Right renal cortex interstitium (tissue), 3 donors: ENCODE measurements around the gene PPP6R3. TPM values are rescaled to one million over a fixed set of nuclear protein-coding genes. Genes with fewer than 3 reads are reported as not detected.
"Not testable (repeated sequence)": the region's sequence is repeated elsewhere in the genome, so short reads cannot be mapped to it uniquely, and the experiment has no call there.

Experiments
- DNase-seq, 3 donors: peaks; one replicate each; pipeline ENCODE4 v3.0.0-alpha.2; 2013; ENCODE audit warnings: low read depth in 3 of 3, low spot score in 2 of 3
- polyA plus RNA-seq, 3 donors: library from polyadenylated mRNA; unstranded; fragments of 120-200 nt; gene quantifications; one replicate each; pipeline ENCODE4 v1.2.1, GENCODE V29; 2013; ENCODE audit not compliant: insufficient read length in 3 of 3

PPP6R3 gene
- polyA plus RNA-seq, result 10 to 100 TPM; 95.8 to 99.3 (median 98.1) TPM

GRCh38 chr11:68460741-68461574 lies at the start of gene PPP6R3:
TSS of gene PPP6R3 (plus strand) at chr11:68460752. CDS start at chr11:68537665, 76,913 bp downstream.
- DNase-seq, result peak in 1 of 3 donors; percentile 39

DNA sequence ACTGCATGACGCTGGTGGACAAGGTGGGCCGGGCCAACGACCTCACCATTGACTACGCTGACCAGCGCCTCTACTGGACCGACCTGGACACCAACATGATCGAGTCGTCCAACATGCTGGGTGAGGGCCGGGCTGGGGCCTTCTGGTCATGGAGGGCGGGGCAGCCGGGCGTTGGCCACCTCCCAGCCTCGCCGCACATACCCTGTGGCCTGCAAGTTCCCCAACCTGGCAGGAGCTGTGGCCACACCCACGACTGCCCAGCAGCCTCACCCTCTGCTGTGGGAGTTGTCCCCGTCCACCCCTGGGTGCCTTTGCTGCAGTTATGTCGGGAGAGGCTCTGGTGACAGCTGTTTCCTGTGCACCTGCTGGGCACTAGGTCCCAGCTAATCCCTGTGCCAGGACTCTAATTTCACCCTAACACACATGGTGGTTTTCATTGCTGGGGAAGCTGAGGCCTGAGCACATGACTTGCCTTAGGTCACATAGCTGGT lies 49.0 kb upstream of the PPP6R3 start:
- no peak for DNase-seq

DNA sequence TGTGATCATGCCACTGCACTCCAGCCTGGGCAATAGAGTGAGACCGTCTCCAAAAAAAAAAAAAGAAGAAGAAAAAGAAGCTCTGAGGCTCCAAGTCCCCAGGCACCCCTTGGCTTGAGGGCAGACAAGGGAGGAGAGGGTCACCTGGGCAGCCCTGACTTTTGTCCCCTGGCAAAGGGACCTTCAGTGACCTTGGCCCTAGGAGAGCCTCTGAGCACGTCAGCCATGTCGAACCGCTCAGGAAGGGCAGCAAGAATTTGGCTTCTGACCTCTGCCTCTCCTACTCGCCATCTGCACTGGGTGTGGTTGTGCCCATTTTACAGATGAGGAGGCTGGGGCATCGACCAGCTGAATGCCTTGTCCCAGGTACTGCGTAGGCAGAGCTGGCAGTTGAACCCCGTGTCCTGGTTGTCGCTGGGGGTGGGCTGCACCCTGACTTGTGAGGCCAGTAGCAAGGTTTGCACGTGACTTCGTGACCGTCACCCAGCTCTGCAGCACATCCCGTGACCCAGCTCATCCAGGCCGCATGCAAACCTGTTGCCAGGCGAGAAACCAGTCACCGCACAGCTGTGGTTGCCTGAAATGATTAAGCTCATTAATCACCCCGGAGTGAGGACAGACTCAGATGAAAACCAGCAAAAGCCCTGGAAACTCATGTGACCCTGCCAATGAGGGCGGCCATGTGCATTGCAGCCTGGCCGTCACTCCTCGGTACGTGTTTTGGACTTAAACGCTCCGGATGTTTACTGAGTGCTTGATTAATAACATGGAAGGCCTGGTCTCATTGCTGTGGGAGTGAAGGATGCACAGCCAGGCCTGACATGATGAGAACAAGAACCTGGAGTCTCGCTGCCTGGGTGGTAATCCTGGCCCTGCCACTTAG lies 47.7 kb upstream of the PPP6R3 start:
- DNase-seq, result no peak

- no peak for DNase-seq
Measured at GRCh38 chr11:68413591-68413999, 47.0 kb upstream of the PPP6R3 start.

- DNase-seq, result no peak
Measured at GRCh38 chr11:68414496-68415221, 45.9 kb upstream of the PPP6R3 start.

GRCh38 chr11:68416070-68416578 lies 44.4 kb upstream of the PPP6R3 start:
- no peak for DNase-seq

- no peak for DNase-seq
Measured at GRCh38 chr11:68418648-68419047, 41.9 kb upstream of the PPP6R3 start.

DNA sequence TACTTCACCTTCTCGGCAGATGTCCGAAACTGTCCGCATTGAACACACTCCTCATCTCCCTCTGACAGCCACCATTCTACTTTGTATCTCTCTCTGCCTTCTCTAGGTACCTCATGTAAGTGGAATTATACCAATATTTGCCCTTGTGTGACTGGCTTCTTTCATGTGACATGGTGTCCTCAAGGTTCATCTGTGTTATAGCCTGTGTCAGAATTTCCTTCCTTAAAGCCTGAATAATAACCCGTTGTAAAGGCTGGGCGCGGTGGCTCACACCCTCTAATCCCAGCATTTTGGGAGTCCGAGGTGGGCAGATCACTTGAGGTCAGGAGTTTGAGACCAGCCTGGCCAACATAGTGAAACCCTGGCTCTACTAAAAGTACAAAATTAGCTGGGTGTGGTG lies 40.4 kb upstream of the PPP6R3 start:
- no peak for DNase-seq

DNA sequence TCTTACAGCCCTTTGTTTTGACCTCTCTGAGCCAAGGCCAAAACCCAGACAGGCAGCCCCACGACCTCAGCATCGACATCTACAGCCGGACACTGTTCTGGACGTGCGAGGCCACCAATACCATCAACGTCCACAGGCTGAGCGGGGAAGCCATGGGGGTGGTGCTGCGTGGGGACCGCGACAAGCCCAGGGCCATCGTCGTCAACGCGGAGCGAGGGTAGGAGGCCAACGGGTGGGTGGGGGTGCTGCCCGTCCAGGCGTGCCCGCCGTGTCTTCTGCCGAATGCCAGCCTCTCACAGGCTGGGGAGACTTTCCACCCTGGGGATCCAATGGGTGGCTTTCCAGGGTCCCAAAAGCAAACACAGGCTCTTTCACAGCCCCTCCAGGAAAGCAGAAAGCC lies 37.1 kb upstream of the PPP6R3 start:
- DNase-seq, result no peak

DNA sequence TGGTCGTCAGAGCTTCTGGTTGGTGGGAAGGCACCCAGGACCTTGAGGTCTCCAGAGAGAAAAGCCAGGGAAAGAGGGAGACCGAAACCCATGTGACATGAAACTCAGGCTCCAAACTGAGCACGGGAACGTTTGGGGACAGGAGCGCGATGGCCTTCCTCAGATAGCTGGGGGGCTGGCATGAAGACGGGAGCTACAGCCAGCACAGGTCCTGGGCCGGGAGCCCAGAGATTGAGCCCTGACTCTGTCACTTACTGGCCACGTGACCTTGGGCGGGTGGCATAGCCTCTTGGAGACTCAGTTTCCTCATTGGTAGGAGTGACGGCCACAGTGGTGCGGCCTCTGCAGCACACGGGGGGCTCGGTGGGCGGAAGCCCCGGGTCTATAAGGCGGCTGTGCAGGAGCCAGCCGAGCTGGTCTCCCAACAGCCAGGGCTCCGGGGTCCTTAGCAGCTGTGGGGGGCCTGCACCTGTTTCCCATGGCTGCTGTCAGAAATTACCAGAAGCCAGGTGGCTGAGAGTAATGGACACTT lies 36.4 kb upstream of the PPP6R3 start:
- DNase-seq, result no peak

GRCh38 chr11:68424981-68425865 lies 35.3 kb upstream of the PPP6R3 start:
- no peak for DNase-seq

GRCh38 chr11:68425866-68426380 lies 34.6 kb upstream of the PPP6R3 start:
- no peak for DNase-seq

DNA sequence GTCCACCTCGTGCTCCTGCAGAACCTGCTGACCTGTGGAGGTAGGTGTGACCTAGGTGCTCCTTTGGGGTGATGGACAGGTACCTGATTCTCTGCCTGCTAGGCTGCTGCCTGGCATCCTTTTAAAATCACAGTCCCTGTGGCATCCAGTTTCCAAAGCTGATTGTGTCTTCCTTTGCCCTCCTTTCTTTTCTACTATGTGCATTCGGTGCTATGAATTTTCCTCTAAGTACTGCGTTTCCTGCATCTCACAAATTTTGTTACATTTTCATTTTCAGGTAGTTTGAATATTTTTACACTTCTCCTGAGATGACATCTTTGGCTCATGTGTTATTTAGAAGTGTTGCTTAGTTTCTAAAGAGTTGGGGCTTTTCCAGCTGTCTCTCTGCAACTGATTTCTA lies 30.9 kb upstream of the PPP6R3 start:
- DNase-seq, result no peak

DNA sequence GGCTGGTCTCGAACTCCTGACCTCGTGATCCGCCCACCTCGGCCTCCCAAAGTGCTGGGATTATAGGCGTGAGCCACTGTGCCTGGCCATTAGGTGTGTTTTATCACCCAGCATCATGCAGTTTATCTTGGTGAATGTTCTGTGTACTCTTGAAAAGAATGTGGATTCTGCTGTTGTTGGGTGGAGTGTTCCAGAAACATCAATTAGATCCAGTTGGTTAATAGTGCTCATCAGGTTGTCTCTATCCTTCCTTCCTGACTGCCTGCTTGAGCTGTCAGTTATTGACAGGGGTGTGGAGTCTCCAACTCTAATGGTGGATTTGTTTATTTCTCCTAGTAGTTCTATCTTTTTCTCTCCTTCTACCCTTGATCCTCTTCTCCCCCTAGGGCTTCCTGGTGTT lies 30.2 kb upstream of the PPP6R3 start:
- DNase-seq, result no peak

- DNase-seq, result no peak
Measured at GRCh38 chr11:68430801-68431200, 29.8 kb upstream of the PPP6R3 start.

DNA sequence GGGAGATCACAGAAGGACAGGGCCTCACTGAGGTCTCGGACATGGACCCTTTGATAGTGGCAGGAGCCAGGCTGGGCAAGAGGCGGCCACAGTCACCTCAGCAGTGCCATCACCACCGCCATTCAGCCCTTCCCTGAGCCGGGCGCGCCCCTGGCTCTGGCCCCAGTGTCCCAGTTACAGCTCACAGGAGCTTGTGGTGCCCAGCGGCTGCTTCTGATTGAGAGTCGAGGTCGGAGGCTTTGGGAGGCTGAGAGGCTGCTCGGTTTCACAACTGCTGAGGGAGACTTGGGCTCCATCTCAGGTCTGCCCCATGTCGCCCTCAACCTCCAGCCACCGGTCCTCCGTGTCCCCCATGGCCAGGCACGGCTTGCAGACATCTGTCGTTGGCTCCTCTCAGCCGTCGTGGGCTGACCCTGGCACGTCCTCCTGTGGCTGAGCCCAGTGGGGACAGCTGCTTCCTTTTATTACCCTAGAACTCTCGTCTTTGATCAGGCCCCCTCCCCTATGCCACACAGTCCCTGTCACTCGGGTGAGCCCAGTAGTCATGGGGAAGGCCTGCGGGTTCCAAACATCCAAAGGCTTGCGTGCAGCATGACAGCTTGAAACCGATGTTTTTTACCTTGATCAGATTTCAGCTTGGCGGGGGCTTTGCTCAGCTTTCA lies 28.4 kb upstream of the PPP6R3 start:
- DNase-seq, result no peak

- no peak for DNase-seq
Measured at GRCh38 chr11:68432874-68433273, 27.7 kb upstream of the PPP6R3 start.

- DNase-seq, result no peak
Measured at GRCh38 chr11:68433541-68433940, 27.0 kb upstream of the PPP6R3 start.

DNA sequence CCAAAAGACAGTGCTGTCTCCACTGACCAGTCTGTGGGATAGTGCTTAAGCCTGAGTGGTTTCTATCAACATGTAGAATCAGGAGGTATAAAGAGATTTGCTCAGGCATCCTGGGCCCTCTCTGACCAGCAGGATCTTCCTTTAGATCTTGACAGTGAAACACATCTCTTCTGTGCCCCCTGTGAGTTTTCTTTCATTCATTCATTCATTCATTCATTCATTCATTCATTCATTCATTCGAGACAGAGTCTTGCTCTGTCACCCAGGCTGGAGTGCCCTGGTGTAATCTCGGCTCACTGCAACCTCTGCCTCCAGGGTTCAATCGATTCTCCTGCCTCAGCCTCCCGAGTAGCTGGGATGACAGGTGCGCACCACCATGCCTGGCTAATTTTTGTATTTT lies 26.4 kb upstream of the PPP6R3 start:
- not testable (repeated sequence) for DNase-seq
